ENCODE results near the gene CHD5.

- TF ChIP-seq CTCF (IDR thresholded peaks at IDR 0.05), result no peak
- TF ChIP-seq POLR2A (IDR thresholded peaks at IDR 0.05), result no peak
Observed at GRCh38 chr1:6062670-6063069, 117.5 kb downstream of the CHD5 start.

Measured in adrenal gland (tissue), 5 donors.